Lower leg skin (tissue), 3 donors: Measurements from ENCODE around the gene MBD4.

Experiments used
- CTCF ChIP-seq, 3 donors: fragments of 450-650 bp; IDR thresholded peaks; one replicate each; pipeline ENCODE4 v1.5.1; 2016; ENCODE audit warnings: antibody characterized with exemption in 3 of 3, mild to moderate bottlenecking in 3 of 3, moderate library complexity in 2 of 3
- POLR2A ChIP-seq, 2 donors: fragments of 450-650 bp; IDR thresholded peaks; one replicate each; pipeline ENCODE4 v1.6.1; 2016 to 2017; ENCODE audit warnings: antibody characterized with exemption in 2 of 2, mild to moderate bottlenecking in 1 of 2, moderate library complexity in 1 of 2

DNA sequence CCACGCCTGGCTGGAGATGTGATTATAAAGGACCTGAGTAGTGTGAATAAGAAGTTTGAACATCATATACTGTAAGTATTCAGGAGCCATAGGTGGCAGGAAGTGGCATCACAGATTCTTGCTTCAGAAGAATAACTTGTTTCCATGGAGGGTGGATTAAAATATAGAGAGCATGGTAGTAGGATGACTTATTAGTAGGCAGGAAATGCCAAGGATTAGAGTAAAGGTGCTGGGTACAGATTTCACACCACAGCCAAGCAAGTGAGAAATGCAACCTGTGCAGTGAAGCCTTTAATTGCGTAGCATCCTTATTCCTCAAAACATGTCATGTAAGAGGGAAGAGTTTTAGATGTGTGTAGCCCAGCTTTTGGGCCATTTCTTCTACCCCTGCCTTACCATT is 31.1 kb upstream of the MBD4 start:
- no peak for TF ChIP-seq CTCF (IDR thresholded peaks at IDR 0.05)
- TF ChIP-seq POLR2A (IDR thresholded peaks at IDR 0.05), result no peak
